DND-41 (cell line): ENCODE results near the gene MSMP.

ENCODE experiments used
- ATAC-seq: fragments of 200-7000 bp; cut with Tn5 transposase; 3 replicates; pipeline ENCODE4 v1.9.1; 2021; ENCODE audit warnings: low read depth; ENCODE audit not compliant: insufficient read depth
- DNase-seq: peaks from one replicate; pipeline ENCODE4 v3.0.0-alpha.2; 2020
- H2AFZ ChIP-seq: 2 replicates; pipeline ENCODE4 v1.6.0; 2012; ENCODE audit warnings: low read depth, low read length
- H3K27ac ChIP-seq: 2 replicates; pipeline ENCODE4 v1.5.1; 2012; ENCODE audit warnings: low read length, inconsistent platforms
- H3K27me3 ChIP-seq: fragments of 200-600 bp; sonication (generic); 2 replicates; pipeline ENCODE4 v1.6.0; 2012; ENCODE audit warnings: low read length, mild to moderate bottlenecking, inconsistent platforms; ENCODE audit not compliant: insufficient read depth, poor library complexity
- H3K36me3 ChIP-seq: 2 replicates; pipeline ENCODE4 v1.5.1; 2012; ENCODE audit warnings: low read length, inconsistent platforms; ENCODE audit not compliant: insufficient read depth
- H3K4me1 ChIP-seq: 2 replicates; pipeline ENCODE4 v1.5.1; 2012; ENCODE audit warnings: mild to moderate bottlenecking, low read length; ENCODE audit not compliant: insufficient read depth
- H3K4me2 ChIP-seq: 2 replicates; pipeline ENCODE4 v1.6.0; 2012; ENCODE audit warnings: mild to moderate bottlenecking, moderate library complexity, low read length, inconsistent platforms; ENCODE audit not compliant: insufficient read depth
- H3K4me3 ChIP-seq, 2 experiments: fragments of 200-600 bp in 1 of 2; shearing (Covaris generic) in 1 of 2; 2 replicates each; pipeline ENCODE4 v1.5.1; 2012 to 2016; ENCODE audit warnings: inconsistent platforms in 2 of 2, low read length in 2 of 2, mild to moderate bottlenecking in 2 of 2, low read depth in 1 of 2, moderate library complexity in 1 of 2
- H3K79me2 ChIP-seq: 2 replicates; pipeline ENCODE4 v1.6.0; 2012; ENCODE audit warnings: low read length, inconsistent platforms; ENCODE audit not compliant: insufficient read depth
- H3K9ac ChIP-seq: 2 replicates; pipeline ENCODE4 v1.6.0; 2012; ENCODE audit warnings: low read depth, mild to moderate bottlenecking, inconsistent platforms, low read length, moderate library complexity
- H3K9me3 ChIP-seq: 2 replicates; pipeline ENCODE4 v1.5.1; 2012; ENCODE audit warnings: low read length, moderate library complexity, mild to moderate bottlenecking, inconsistent platforms; ENCODE audit not compliant: insufficient read depth, severe bottlenecking
- H4K20me1 ChIP-seq: 2 replicates; pipeline ENCODE4 v1.6.0; 2012; ENCODE audit warnings: low read length; ENCODE audit not compliant: insufficient read depth
- CTCF ChIP-seq: IDR thresholded peaks from 2 replicates; pipeline ENCODE4 v1.5.1; 2012; ENCODE audit warnings: borderline replicate concordance, low read length, moderate library complexity, mild to moderate bottlenecking; ENCODE audit not compliant: poor library complexity, severe bottlenecking; ENCODE audit errors: extremely low read depth
- EZH2 ChIP-seq: IDR thresholded peaks from 3 replicates; pipeline ENCODE4 v1.6.1; 2012; ENCODE audit warnings: borderline replicate concordance, low read depth, mild to moderate bottlenecking, moderate library complexity, low read length, inconsistent platforms; ENCODE audit not compliant: severe bottlenecking

Gene MSMP

GRCh38 chr9:35719546-35719945 is 34.5 kb downstream of the MSMP start:
- H3K4me3 ChIP-seq, result no peak overlapping the region
- no peaks in the 10 kb centered on the region for H3K27me3 ChIP-seq
- no peaks in the 10 kb centered on the region for H3K9me3 ChIP-seq
- peaks cover 99% of the 10 kb centered on the region for H3K36me3 ChIP-seq
- no peaks in the 10 kb centered on the region for H3K4me1 ChIP-seq
- no peak overlapping the region for H3K9ac ChIP-seq
- H3K79me2 ChIP-seq, result no peaks in the 10 kb centered on the region
- no peak overlapping the region for H3K27ac ChIP-seq
- no peak for TF ChIP-seq EZH2
- TF ChIP-seq CTCF, result no peak
- H4K20me1 ChIP-seq, result peaks cover 4% of the 10 kb centered on the region; the same call in 1 of the 2 replicates
- no peak overlapping the region for H2AFZ ChIP-seq
- ATAC-seq (no peak), DNase-seq (no peak)
- no peak overlapping the region for H3K4me2 ChIP-seq

GRCh38 chr9:35718721-35719511 is 35.2 kb downstream of the MSMP start:
- no peak for ATAC-seq
- peaks cover 4% of the 10 kb centered on the region; the same call in 1 of the 2 replicates for H4K20me1 ChIP-seq
- TF ChIP-seq EZH2, result no peak
- no peak overlapping the region for H2AFZ ChIP-seq
- H3K27me3 ChIP-seq, result no peaks in the 10 kb centered on the region
- H3K4me3 ChIP-seq, result no peak overlapping the region
- H3K4me2 ChIP-seq, result no peak overlapping the region
- H3K79me2 ChIP-seq, result no peaks in the 10 kb centered on the region
- DNase-seq, result no peak
- no peak overlapping the region for H3K27ac ChIP-seq
- H3K9ac ChIP-seq, result no peak overlapping the region
- H3K9me3 ChIP-seq, result no peaks in the 10 kb centered on the region
- H3K36me3 ChIP-seq, result peaks cover 99% of the 10 kb centered on the region
- no peaks in the 10 kb centered on the region for H3K4me1 ChIP-seq

- Histone ChIP-seq H3K4me2 (no peak overlapping the region), H3K9me3 (no peaks in the 10 kb centered on the region), H3K79me2 (no peaks in the 10 kb centered on the region), H3K27me3 (no peaks in the 10 kb centered on the region), H3K9ac (no peak overlapping the region), H3K36me3 (peaks cover 99% of the 10 kb centered on the region), H3K27ac (no peak overlapping the region), H3K4me1 (no peaks in the 10 kb centered on the region), H4K20me1 (peaks cover 4% of the 10 kb centered on the region; the same call in 1 of the 2 replicates), H3K4me3 (no peak overlapping the region), H2AFZ (no peak overlapping the region)
- TF ChIP-seq CTCF (no peak), EZH2 (no peak)
- ATAC-seq (no peak), DNase-seq (no peak)
Measured at GRCh38 chr9:35717132-35717870, 36.8 kb downstream of the MSMP start.

- H2AFZ ChIP-seq, result no peak overlapping the region
- H4K20me1 ChIP-seq, result peaks cover 7% of the 10 kb centered on the region; the same call in 1 of the 2 replicates
- H3K36me3 ChIP-seq, result peaks cover 99% of the 10 kb centered on the region
- H3K27ac ChIP-seq, result no peak overlapping the region
- no peaks in the 10 kb centered on the region for H3K4me1 ChIP-seq
- TF ChIP-seq EZH2 (no peak), CTCF (no peak)
- no peaks in the 10 kb centered on the region for H3K27me3 ChIP-seq
- no peak overlapping the region for H3K9ac ChIP-seq
- no peak overlapping the region for H3K4me3 ChIP-seq
- DNase-seq, result no peak
- ATAC-seq, result no peak
- H3K79me2 ChIP-seq, result no peaks in the 10 kb centered on the region
- no peaks in the 10 kb centered on the region for H3K9me3 ChIP-seq
- no peak overlapping the region for H3K4me2 ChIP-seq
Measured at GRCh38 chr9:35716230-35716629, 37.8 kb downstream of the MSMP start.
